A549 (cell line): ENCODE measurements around the gene PPAT. TPM values are rescaled to one million over a fixed set of nuclear protein-coding genes. Genes with fewer than 3 reads are reported as not detected.

Source experiments
- ATAC-seq, 2 experiments: fragments of 200-7000 bp in 1 of 2; fragments of >200 bp in 1 of 2; cut with Nextera tagmentation in 1 of 2; cut with Tn5 transposase in 1 of 2; 3 replicates each; pipeline versions ENCODE4 v1.8.0 to v1.9.1; 2018 to 2020; ENCODE audit warnings: mild to moderate bottlenecking in 1 of 2, moderate library complexity in 1 of 2
- CTCF ChIA-PET: fragments of 300-600 bp; sonication (Branson Sonifier 250); formaldehyde crosslinking; extraction: SDS; loops from one replicate; lab custom pipeline; 2021; ENCODE audit warnings: antibody characterized with exemption, inconsistent platforms; lab: Yijun Ruan, JAX
- POLR2A ChIA-PET: fragments of 350-600 bp; formaldehyde crosslinking; extraction: SDS; loops from one replicate; lab custom pipeline; 2021; ENCODE audit warnings: antibody characterized with exemption, inconsistent platforms; lab: Yijun Ruan, JAX
- DNase-seq, 2 experiments: peaks; one replicate each; pipeline versions ENCODE4 v3.0.0 to v3.0.0-alpha.2; 2011 to 2016; ENCODE audit warnings: low read depth in 1 of 2, low spot score in 1 of 2
- FAIRE-seq: peaks from 2 replicates; lab custom pipeline; 2011; peaks lifted over from hg19 to GRCh38; lab: Jason Lieb, UNC
- H3K27ac ChIP-seq, 2 experiments: fragments of >200 bp; sonication (Bioruptor Twin); formaldehyde crosslinking; 3 replicates each; pipeline ENCODE4 v1.5.1; 2016 to 2017
- H3K4me1 ChIP-seq: fragments of >200 bp; sonication (Bioruptor Twin); formaldehyde crosslinking; 3 replicates; pipeline ENCODE4 v1.6.1; 2016
- H3K4me2 ChIP-seq: fragments of >200 bp; sonication (Bioruptor Twin); formaldehyde crosslinking; 3 replicates; pipeline ENCODE4 v1.6.1; 2016
- H3K4me3 ChIP-seq: fragments of >200 bp; sonication (Bioruptor Twin); formaldehyde crosslinking; 3 replicates; pipeline ENCODE4 v1.5.1; 2016
- H3K9me3 ChIP-seq: fragments of >200 bp; sonication (Bioruptor Twin); formaldehyde crosslinking; 3 replicates; pipeline ENCODE4 v1.6.1; 2016
- BHLHE40 ChIP-seq: IDR thresholded peaks from 2 replicates; pipeline ENCODE4 v1.6.1; 2012; ENCODE audit warnings: low read depth, low read length, inconsistent platforms
- CBX2 ChIP-seq: fragments of 200-600 bp; sonication (generic); IDR thresholded peaks from 2 replicates; pipeline ENCODE4 v1.6.1; 2016; ENCODE audit warnings: low read depth, mild to moderate bottlenecking, borderline replicate concordance
- CEBPB ChIP-seq, 2 experiments: fragments of >200 bp in 1 of 2; sonication (Bioruptor Twin) in 1 of 2; formaldehyde crosslinking in 1 of 2; IDR thresholded peaks; 2 replicates each; pipeline ENCODE4 v1.6.1; 2012 to 2016
- CHD2 ChIP-seq: fragments of 150-350 bp; IDR thresholded peaks from 2 replicates; pipeline ENCODE4 v1.6.1; 2014; ENCODE audit warnings: low read length; ENCODE audit not compliant: partially characterized antibody
- CHD4 ChIP-seq: fragments of 200-600 bp; sonication (generic); IDR thresholded peaks from 2 replicates; pipeline ENCODE4 v1.6.1; 2016; ENCODE audit warnings: antibody characterized with exemption, mild to moderate bottlenecking, borderline replicate concordance
- EHMT2 ChIP-seq: fragments of 200-600 bp; sonication (generic); IDR thresholded peaks from 2 replicates; pipeline ENCODE4 v1.6.1; 2016; ENCODE audit warnings: antibody characterized with exemption, low read depth, mild to moderate bottlenecking, moderate library complexity
- EP300 ChIP-seq, 2 experiments: fragments of >200 bp; sonication (Bioruptor Twin); formaldehyde crosslinking; IDR thresholded peaks; 2 replicates in 1 of 2; 3 replicates in 1 of 2; pipeline ENCODE4 v1.6.1; 2016 to 2017
- ESRRA ChIP-seq: fragments of 150-350 bp; IDR thresholded peaks from 2 replicates; pipeline ENCODE4 v1.6.1; 2014; ENCODE audit warnings: mild to moderate bottlenecking, low read length, borderline replicate concordance
- FOSB ChIP-seq: fragments of 250-450 bp; sonication (Bioruptor Pico); IDR thresholded peaks from 2 replicates; pipeline ENCODE4 v1.5.0; 2020; ENCODE audit warnings: mild to moderate bottlenecking, moderate library complexity
- HOXA7 ChIP-seq: fragments of 250-450 bp; sonication (Bioruptor Pico); IDR thresholded peaks from 2 replicates; pipeline ENCODE4 v1.5.0; 2020; ENCODE audit warnings: mild to moderate bottlenecking, moderate library complexity
- HOXB13 ChIP-seq: fragments of 250-450 bp; sonication (Bioruptor Pico); IDR thresholded peaks from 2 replicates; pipeline ENCODE4 v1.5.0; 2020; ENCODE audit warnings: low read depth, mild to moderate bottlenecking, moderate library complexity
- HOXB5 ChIP-seq: fragments of 250-450 bp; sonication (Bioruptor Pico); IDR thresholded peaks from 2 replicates; pipeline ENCODE4 v1.5.0; 2020; ENCODE audit warnings: mild to moderate bottlenecking, moderate library complexity
- JUN ChIP-seq, 2 experiments: fragments of >200 bp; sonication (Bioruptor Twin); formaldehyde crosslinking; IDR thresholded peaks; 2 replicates in 1 of 2; 3 replicates in 1 of 2; pipeline ENCODE4 v1.6.1; 2016 to 2017
- KDM1A ChIP-seq: fragments of 200-600 bp; sonication (generic); IDR thresholded peaks from 2 replicates; pipeline ENCODE4 v1.6.1; 2016; ENCODE audit warnings: low read depth, mild to moderate bottlenecking
- MAFK ChIP-seq: fragments of 450-650 bp; IDR thresholded peaks from 2 replicates; pipeline ENCODE4 v1.6.1; 2014; ENCODE audit not compliant: partially characterized antibody
- MYC ChIP-seq: IDR thresholded peaks from 2 replicates; pipeline ENCODE4 v1.6.1; 2012; ENCODE audit warnings: mild to moderate bottlenecking, inconsistent platforms, low read length, improper control_type of control experiment, borderline replicate concordance
- NPAS2 ChIP-seq: fragments of 250-450 bp; sonication (Bioruptor Pico); IDR thresholded peaks from 2 replicates; pipeline ENCODE4 v1.8.0; 2022; ENCODE audit warnings: mild to moderate bottlenecking, moderate library complexity, borderline replicate concordance
- NR3C1 ChIP-seq: fragments of >200 bp; sonication (Bioruptor Twin); formaldehyde crosslinking; IDR thresholded peaks from 3 replicates; pipeline ENCODE4 v1.6.1; 2017
- RAD21 ChIP-seq, 2 experiments: fragments of >200 bp in 1 of 2; sonication (Bioruptor Twin) in 1 of 2; formaldehyde crosslinking in 1 of 2; IDR thresholded peaks in 1 of 2; conservative IDR thresholded peaks in 1 of 2; 2 replicates in 1 of 2; 3 replicates in 1 of 2; pipeline ENCODE4 v1.6.1; 2012 to 2018; ENCODE audit warnings: inconsistent platforms in 1 of 2
- RARB ChIP-seq: fragments of 250-450 bp; sonication (Bioruptor Pico); IDR thresholded peaks from 2 replicates; pipeline ENCODE4 v1.8.0; 2021; ENCODE audit warnings: mild to moderate bottlenecking, moderate library complexity
- RCOR1 ChIP-seq: fragments of 150-350 bp; IDR thresholded peaks from 2 replicates; pipeline ENCODE4 v1.6.1; 2014; ENCODE audit warnings: antibody characterized with exemption, low read length, low read depth
- SMC3 ChIP-seq: fragments of >200 bp; sonication (Bioruptor Twin); formaldehyde crosslinking; IDR thresholded peaks from 3 replicates; pipeline ENCODE4 v1.6.1; 2018; ENCODE audit warnings: inconsistent platforms
- TFCP2L1 ChIP-seq: fragments of 250-450 bp; sonication (Bioruptor Pico); IDR thresholded peaks from 2 replicates; pipeline ENCODE4 v1.5.0; 2021; ENCODE audit warnings: mild to moderate bottlenecking
- ZC3H11A ChIP-seq: fragments of 450-650 bp; IDR thresholded peaks from 2 replicates; pipeline ENCODE4 v1.6.1; 2014; ENCODE audit warnings: antibody characterized with exemption, mild to moderate bottlenecking
- ZNF302 ChIP-seq: fragments of 250-450 bp; sonication (Bioruptor Pico); IDR thresholded peaks from 2 replicates; pipeline ENCODE4 v1.9.0; 2021; ENCODE audit warnings: inconsistent platforms, mild to moderate bottlenecking, moderate library complexity
- WGBS: methylation state at CpG from one replicate; pipeline ENCODE4 v1.1.6; 2017; ENCODE audit errors: missing lambda C conversion rate; 5-methylcytosine and 5-hydroxymethylcytosine counted together
- polyA plus RNA-seq, 4 experiments: library from polyadenylated mRNA; depleted of rRNA in 3 of 4; stranded (reverse); fragments of >200 nt; fragmentation: RNase III in 1 of 4; extraction: RNeasy Plus Mini Kit Qiagen cat#74134 plus additional on column Dnase treatment in 1 of 4; gene quantifications; 2 replicates in 3 of 4; 3 replicates in 1 of 4; pipeline ENCODE4 v1.2.3, GENCODE V29; 2011 to 2017
- TF ChIP-seq, protein P1 (sequence below): fragments of >200 bp; sonication (Bioruptor Twin); formaldehyde crosslinking; IDR thresholded peaks from 3 replicates; pipeline ENCODE4 v1.6.1; 2016
- TF ChIP-seq, protein P2 (sequence below): IDR thresholded peaks from 2 replicates; pipeline ENCODE4 v1.6.1; 2012
- TF ChIP-seq, protein P3 (sequence below): IDR thresholded peaks from 2 replicates; pipeline ENCODE4 v1.6.1; 2012; ENCODE audit warnings: low read depth, borderline replicate concordance
- TF ChIP-seq, protein P4 (sequence below): fragments of 150-350 bp; IDR thresholded peaks from 2 replicates; pipeline ENCODE4 v1.6.1; 2014; ENCODE audit warnings: low read depth, mild to moderate bottlenecking, low read length
- TF ChIP-seq, protein P5 (sequence below): fragments of 250-450 bp; sonication (Bioruptor Pico); IDR thresholded peaks from 2 replicates; pipeline ENCODE4 v1.5.0; 2021; ENCODE audit warnings: mild to moderate bottlenecking, moderate library complexity, borderline replicate concordance

PPAT gene
- polyA plus RNA-seq, 2 of the 4 experiments (the other 2 are of a cell fraction): 22.8 to 26.7 TPM

DNA sequence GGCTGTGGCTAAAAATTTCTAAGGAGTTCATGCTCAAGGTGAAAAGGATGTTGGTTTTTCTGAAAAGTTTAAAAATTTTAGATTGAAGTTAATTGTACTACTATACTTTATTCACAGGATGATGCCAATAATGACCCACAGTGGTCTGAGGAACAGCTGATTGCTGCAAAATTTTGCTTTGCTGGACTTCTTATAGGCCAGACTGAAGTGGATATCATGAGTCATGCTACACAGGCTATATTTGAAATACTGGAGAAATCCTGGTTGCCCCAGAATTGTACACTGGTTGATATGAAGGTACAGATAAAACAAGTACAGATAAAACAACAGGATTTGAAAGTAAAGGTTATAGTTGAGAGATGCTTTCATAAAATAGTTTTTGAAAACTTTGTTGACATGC is 12.9 kb upstream of the PPAT start:
- TF ChIP-seq JUN (IDR thresholded peaks at IDR 0.05): no peak
- peaks cover 22% of the 10 kb centered on the region for H3K4me1 ChIP-seq
- H3K4me3 ChIP-seq: no peak overlapping the region
- no peak overlapping the region for H3K4me2 ChIP-seq
- no peak for DNase-seq
- ChIA-PET CTCF (no interaction called here), POLR2A (no interaction called here)
- no peak for FAIRE-seq
- no peaks in the 10 kb centered on the region for H3K9me3 ChIP-seq
- no peak for ATAC-seq
- no peak overlapping the region for H3K27ac ChIP-seq

DNA sequence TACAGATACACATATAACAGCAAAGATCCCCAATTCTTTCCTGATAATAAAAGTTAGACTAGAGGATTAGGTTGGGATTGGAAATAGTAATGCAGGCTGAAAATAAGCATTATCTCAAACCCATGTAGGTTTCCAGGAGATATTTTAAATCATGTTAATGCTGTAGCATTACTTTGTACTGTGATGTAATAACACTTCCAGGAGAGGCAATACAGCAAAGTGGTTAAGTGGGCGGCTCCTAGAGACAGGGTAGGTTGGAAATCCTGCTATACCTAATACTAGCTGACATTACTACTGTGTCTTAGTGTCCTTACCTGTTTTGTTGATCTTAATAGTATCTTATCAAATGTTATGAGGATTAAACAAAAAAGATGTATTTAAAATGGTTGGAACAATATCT is 10.3 kb upstream of the PPAT start:
- Histone ChIP-seq H3K4me3 (no peak overlapping the region), H3K9me3 (no peaks in the 10 kb centered on the region), H3K27ac (no peak overlapping the region), H3K4me2 (no peak overlapping the region), H3K4me1 (peaks cover 34% of the 10 kb centered on the region)
- ChIA-PET CTCF (interaction anchor here (1.0 to 1.1 kb wide), 2 partner anchors 20 to 98 kb away, joined by 3 to 6 read pairs; no protein-coding TSS in a partner anchor), POLR2A (no interaction called here)
- ATAC-seq: no peak
- no peak for FAIRE-seq
- TF ChIP-seq ESRRA: no peak
- TF ChIP-seq, protein P1, sequence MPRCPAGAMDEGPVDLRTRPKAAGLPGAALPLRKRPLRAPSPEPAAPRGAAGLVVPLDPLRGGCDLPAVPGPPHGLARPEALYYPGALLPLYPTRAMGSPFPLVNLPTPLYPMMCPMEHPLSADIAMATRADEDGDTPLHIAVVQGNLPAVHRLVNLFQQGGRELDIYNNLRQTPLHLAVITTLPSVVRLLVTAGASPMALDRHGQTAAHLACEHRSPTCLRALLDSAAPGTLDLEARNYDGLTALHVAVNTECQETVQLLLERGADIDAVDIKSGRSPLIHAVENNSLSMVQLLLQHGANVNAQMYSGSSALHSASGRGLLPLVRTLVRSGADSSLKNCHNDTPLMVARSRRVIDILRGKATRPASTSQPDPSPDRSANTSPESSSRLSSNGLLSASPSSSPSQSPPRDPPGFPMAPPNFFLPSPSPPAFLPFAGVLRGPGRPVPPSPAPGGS: no peak
- no peak for TF ChIP-seq CHD2
- TF ChIP-seq MYC: no peak
- TF ChIP-seq KDM1A: no peak
- no peak for TF ChIP-seq ZC3H11A
- TF ChIP-seq BHLHE40: no peak
- no peak for TF ChIP-seq ZNF302 (CRISPR knock-in tag)
- no peak for TF ChIP-seq EP300 (IDR thresholded peaks at IDR 0.05)
- no peak for TF ChIP-seq CHD4
- TF ChIP-seq HOXB5 (CRISPR knock-in tag): no peak
- TF ChIP-seq MAFK: no peak
- TF ChIP-seq NR3C1: no peak
- TF ChIP-seq HOXB13 (CRISPR knock-in tag): no peak
- TF ChIP-seq TFCP2L1 (CRISPR knock-in tag): no peak
- no peak for TF ChIP-seq JUN (IDR thresholded peaks at IDR 0.05)
- TF ChIP-seq, protein P2, sequence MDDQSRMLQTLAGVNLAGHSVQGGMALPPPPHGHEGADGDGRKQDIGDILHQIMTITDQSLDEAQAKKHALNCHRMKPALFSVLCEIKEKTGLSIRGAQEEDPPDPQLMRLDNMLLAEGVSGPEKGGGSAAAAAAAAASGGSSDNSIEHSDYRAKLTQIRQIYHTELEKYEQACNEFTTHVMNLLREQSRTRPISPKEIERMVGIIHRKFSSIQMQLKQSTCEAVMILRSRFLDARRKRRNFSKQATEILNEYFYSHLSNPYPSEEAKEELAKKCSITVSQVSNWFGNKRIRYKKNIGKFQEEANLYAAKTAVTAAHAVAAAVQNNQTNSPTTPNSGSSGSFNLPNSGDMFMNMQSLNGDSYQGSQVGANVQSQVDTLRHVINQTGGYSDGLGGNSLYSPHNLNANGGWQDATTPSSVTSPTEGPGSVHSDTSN: no peak
- TF ChIP-seq EHMT2: no peak
- TF ChIP-seq CEBPB (IDR thresholded peaks at IDR 0.05): no peak
- no peak for TF ChIP-seq RARB
- no peak for DNase-seq
- WGBS: 89% methylated on average over 1 of the region's 1 CpG

DNA sequence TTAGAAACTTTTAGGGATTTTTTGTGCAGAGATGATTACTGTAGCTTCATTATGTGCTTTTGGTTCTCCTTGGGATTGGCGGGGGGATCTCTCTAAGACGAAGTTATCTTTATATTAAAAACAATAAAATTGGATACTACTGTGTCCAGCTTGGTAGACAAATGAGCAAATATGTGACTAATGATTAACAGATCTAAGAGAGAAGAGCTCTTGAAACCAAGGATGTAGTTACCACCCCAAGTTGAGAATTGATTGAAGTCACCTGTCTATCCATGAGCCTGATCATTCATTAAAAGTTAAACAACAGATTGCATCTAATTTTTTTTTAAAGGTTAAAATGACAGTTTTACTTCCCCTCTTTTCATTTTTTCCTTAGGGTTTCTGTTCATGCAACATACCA is 9.3 kb upstream of the PPAT start:
- no peak overlapping the region for H3K4me3 ChIP-seq
- no peaks in the 10 kb centered on the region for H3K9me3 ChIP-seq
- no peak for ATAC-seq
- H3K27ac ChIP-seq: no peak overlapping the region
- no peak for DNase-seq
- 81% methylated on average over 2 of the region's 2 CpGs for WGBS
- ChIA-PET POLR2A (interaction anchor here (1.1 to 1.3 kb wide), 2 partner anchors 9 to 23 kb away, joined by 3 to 5 read pairs; partner anchors contain the start of genes PAICS, PPAT and SRP72), CTCF (interaction anchor here (1.1 kb wide), 1 partner anchor 99 kb away, joined by 3 read pairs; no protein-coding TSS in a partner anchor)
- no peak for FAIRE-seq
- H3K4me1 ChIP-seq: peaks cover 44% of the 10 kb centered on the region
- H3K4me2 ChIP-seq: peak overlapping the region; percentile 1; the same call in 2 of the 3 replicates
- TF ChIP-seq FOSB (CRISPR knock-in tag): no peak
- no peak for TF ChIP-seq CBX2
- TF ChIP-seq RAD21 (conservative IDR thresholded peaks at IDR 0.05 in 1 of 2, IDR thresholded peaks at IDR 0.05 in 1 of 2): no peak
- no peak for TF ChIP-seq ZC3H11A
- TF ChIP-seq RCOR1: no peak
- no peak for TF ChIP-seq MYC
- TF ChIP-seq, protein P3, sequence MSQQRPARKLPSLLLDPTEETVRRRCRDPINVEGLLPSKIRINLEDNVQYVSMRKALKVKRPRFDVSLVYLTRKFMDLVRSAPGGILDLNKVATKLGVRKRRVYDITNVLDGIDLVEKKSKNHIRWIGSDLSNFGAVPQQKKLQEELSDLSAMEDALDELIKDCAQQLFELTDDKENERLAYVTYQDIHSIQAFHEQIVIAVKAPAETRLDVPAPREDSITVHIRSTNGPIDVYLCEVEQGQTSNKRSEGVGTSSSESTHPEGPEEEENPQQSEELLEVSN: no peak
- no peak for TF ChIP-seq ESRRA
- TF ChIP-seq EHMT2: no peak
- no peak for TF ChIP-seq SMC3
- TF ChIP-seq, protein P4, sequence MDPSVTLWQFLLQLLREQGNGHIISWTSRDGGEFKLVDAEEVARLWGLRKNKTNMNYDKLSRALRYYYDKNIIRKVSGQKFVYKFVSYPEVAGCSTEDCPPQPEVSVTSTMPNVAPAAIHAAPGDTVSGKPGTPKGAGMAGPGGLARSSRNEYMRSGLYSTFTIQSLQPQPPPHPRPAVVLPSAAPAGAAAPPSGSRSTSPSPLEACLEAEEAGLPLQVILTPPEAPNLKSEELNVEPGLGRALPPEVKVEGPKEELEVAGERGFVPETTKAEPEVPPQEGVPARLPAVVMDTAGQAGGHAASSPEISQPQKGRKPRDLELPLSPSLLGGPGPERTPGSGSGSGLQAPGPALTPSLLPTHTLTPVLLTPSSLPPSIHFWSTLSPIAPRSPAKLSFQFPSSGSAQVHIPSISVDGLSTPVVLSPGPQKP: no peak
- no peak for TF ChIP-seq NPAS2 (CRISPR knock-in tag)
- TF ChIP-seq HOXA7 (CRISPR knock-in tag): no peak
- TF ChIP-seq, protein P5, sequence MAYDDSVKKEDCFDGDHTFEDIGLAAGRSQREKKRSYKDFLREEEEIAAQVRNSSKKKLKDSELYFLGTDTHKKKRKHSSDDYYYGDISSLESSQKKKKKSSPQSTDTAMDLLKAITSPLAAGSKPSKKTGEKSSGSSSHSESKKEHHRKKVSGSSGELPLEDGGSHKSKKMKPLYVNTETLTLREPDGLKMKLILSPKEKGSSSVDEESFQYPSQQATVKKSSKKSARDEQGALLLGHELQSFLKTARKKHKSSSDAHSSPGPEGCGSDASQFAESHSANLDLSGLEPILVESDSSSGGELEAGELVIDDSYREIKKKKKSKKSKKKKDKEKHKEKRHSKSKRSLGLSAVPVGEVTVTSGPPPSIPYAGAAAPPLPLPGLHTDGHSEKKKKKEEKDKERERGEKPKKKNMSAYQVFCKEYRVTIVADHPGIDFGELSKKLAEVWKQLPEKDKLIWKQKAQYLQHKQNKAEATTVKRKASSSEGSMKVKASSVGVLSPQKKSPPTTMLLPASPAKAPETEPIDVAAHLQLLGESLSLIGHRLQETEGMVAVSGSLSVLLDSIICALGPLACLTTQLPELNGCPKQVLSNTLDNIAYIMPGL: no peak
